ENCODE measurements around the gene LPAR6.

The LPAR6 gene

GRCh38 chr13:48393030-48393697, 19.7 kb downstream of the LPAR6 start:
- Histone ChIP-seq H3K27me3 (ENCODE audit: insufficient read depth, low read length) (no peaks in the 10 kb centered on the region), H3K79me1 (ENCODE audit: low read length) (no peaks in the 10 kb centered on the region), H2AK5ac (ENCODE audit: low read length) (no peak overlapping the region), H2BK12ac (ENCODE audit: low read length) (no peak overlapping the region), H4K91ac (ENCODE audit: low read depth, low read length) (no peak overlapping the region), H3K14ac (ENCODE audit: low read length) (no peak overlapping the region), H4K12ac (ENCODE audit: low read depth, low read length) (no peak overlapping the region), H3K9me3 (ENCODE audit: insufficient read depth, low read depth, low read length) (no peaks in the 10 kb centered on the region), H2AFZ (ENCODE audit: insufficient read depth, low read length, poor library complexity) (no peak overlapping the region), H3K4me3 (ENCODE audit: low read depth, low read length) (no peak overlapping the region), H2BK120ac (ENCODE audit: insufficient read depth, low read length, poor library complexity) (no peak overlapping the region), H3K4me1 (ENCODE audit: control insufficient read depth in 1 of 2, insufficient read depth in 2 of 2, low read length in 2 of 2) (no peaks in the 10 kb centered on the region), H3K18ac (ENCODE audit: low read length) (no peak overlapping the region), H3K9ac (ENCODE audit: low read length) (no peak overlapping the region), H3K4me2 (ENCODE audit: low read length) (no peak overlapping the region), H4K8ac (ENCODE audit: low read depth, low read length) (no peak overlapping the region), H3K27ac (ENCODE audit: low read depth, low read length) (no peak overlapping the region), H2BK5ac (ENCODE audit: low read depth, low read length, poor library complexity) (no peak overlapping the region), H3K23ac (ENCODE audit: low read length) (no peak overlapping the region), H3K36me3 (ENCODE audit: control insufficient read depth in 1 of 2, insufficient read depth in 2 of 2, low read length in 2 of 2) (peaks cover 0 to 5% of the 10 kb centered on the region in 2 experiments), H3K79me2 (ENCODE audit: control insufficient read depth, insufficient read depth, low read length, poor library complexity) (no peaks in the 10 kb centered on the region), H3K4ac (ENCODE audit: low read depth, low read length) (no peak overlapping the region)
- WGBS (ENCODE audit: extremely low coverage, insufficient coverage, insufficient read length) = no CpG with 5 or more reads among the region's 3 CpGs
- no peak for DNase-seq

- Histone ChIP-seq H2AFZ (ENCODE audit: insufficient read depth, low read length, poor library complexity) (no peak overlapping the region), H3K27ac (ENCODE audit: low read depth, low read length) (no peak overlapping the region), H3K27me3 (ENCODE audit: insufficient read depth, low read length) (no peaks in the 10 kb centered on the region), H4K91ac (ENCODE audit: low read depth, low read length) (no peak overlapping the region), H3K4me3 (ENCODE audit: low read depth, low read length) (no peak overlapping the region), H3K4ac (ENCODE audit: low read depth, low read length) (no peak overlapping the region), H2BK12ac (ENCODE audit: low read length) (no peak overlapping the region), H3K36me3 (ENCODE audit: control insufficient read depth in 1 of 2, insufficient read depth in 2 of 2, low read length in 2 of 2) (peaks cover 0 to 5% of the 10 kb centered on the region in 2 experiments), H3K79me1 (ENCODE audit: low read length) (no peaks in the 10 kb centered on the region), H4K8ac (ENCODE audit: low read depth, low read length) (no peak overlapping the region), H3K4me1 (ENCODE audit: control insufficient read depth in 1 of 2, insufficient read depth in 2 of 2, low read length in 2 of 2) (no peaks in the 10 kb centered on the region), H3K18ac (ENCODE audit: low read length) (no peak overlapping the region), H3K79me2 (ENCODE audit: control insufficient read depth, insufficient read depth, low read length, poor library complexity) (no peaks in the 10 kb centered on the region), H3K4me2 (ENCODE audit: low read length) (no peak overlapping the region), H3K9ac (ENCODE audit: low read length) (no peak overlapping the region), H4K12ac (ENCODE audit: low read depth, low read length) (no peak overlapping the region), H2AK5ac (ENCODE audit: low read length) (no peak overlapping the region), H2BK5ac (ENCODE audit: low read depth, low read length, poor library complexity) (no peak overlapping the region), H3K9me3 (ENCODE audit: insufficient read depth, low read depth, low read length) (no peaks in the 10 kb centered on the region), H2BK120ac (ENCODE audit: insufficient read depth, low read length, poor library complexity) (no peak overlapping the region), H3K23ac (ENCODE audit: low read length) (no peak overlapping the region), H3K14ac (ENCODE audit: low read length) (no peak overlapping the region)
- WGBS (ENCODE audit: extremely low coverage, insufficient coverage, insufficient read length) = no CpG with 5 or more reads among the region's 3 CpGs
- DNase-seq = no peak
Observed at GRCh38 chr13:48391257-48391656, 21.7 kb downstream of the LPAR6 start.

DNA sequence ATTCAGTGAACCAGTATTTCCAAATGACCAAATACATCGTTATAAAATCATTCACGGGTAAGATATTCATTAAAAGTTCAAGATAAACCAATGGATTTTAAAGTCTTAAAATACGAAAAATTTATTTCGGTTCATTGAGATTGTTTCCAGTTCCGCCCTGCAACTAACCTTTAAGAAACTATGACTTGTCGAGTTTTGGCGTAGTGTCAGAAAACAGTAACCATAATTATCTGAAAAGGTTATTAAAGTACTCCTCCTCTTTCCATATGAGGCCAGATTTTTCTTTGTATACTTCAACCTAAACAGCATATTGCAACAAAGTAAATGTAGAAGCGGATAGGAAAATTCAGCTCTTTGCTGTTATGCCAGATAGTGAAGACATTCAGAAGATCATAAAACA, 26.1 kb downstream of the LPAR6 start:
- no peak overlapping the region for H3K23ac ChIP-seq (ENCODE audit: low read length)
- DNase-seq = no peak
- H4K12ac ChIP-seq (ENCODE audit: low read depth, low read length) = no peak overlapping the region
- H3K4me1 ChIP-seq (ENCODE audit: control insufficient read depth in 1 of 2, insufficient read depth in 2 of 2, low read length in 2 of 2) = no peaks in the 10 kb centered on the region
- H3K27me3 ChIP-seq (ENCODE audit: insufficient read depth, low read length) = no peaks in the 10 kb centered on the region
- H3K4ac ChIP-seq (ENCODE audit: low read depth, low read length) = no peak overlapping the region
- H3K27ac ChIP-seq (ENCODE audit: low read depth, low read length) = no peak overlapping the region
- H3K36me3 ChIP-seq (ENCODE audit: control insufficient read depth in 1 of 2, insufficient read depth in 2 of 2, low read length in 2 of 2) = peaks cover 0 to 2% of the 10 kb centered on the region in 2 experiments
- H3K79me2 ChIP-seq (ENCODE audit: control insufficient read depth, insufficient read depth, low read length, poor library complexity) = no peaks in the 10 kb centered on the region
- H4K91ac ChIP-seq (ENCODE audit: low read depth, low read length) = no peak overlapping the region
- no CpG with 5 or more reads among the region's 8 CpGs for WGBS (ENCODE audit: extremely low coverage, insufficient coverage, insufficient read length)
- no peak overlapping the region for H3K14ac ChIP-seq (ENCODE audit: low read length)
- H3K79me1 ChIP-seq (ENCODE audit: low read length) = no peaks in the 10 kb centered on the region
- no peak overlapping the region for H2BK12ac ChIP-seq (ENCODE audit: low read length)
- no peak overlapping the region for H4K8ac ChIP-seq (ENCODE audit: low read depth, low read length)
- no peak overlapping the region for H3K18ac ChIP-seq (ENCODE audit: low read length)
- no peak overlapping the region for H2AK5ac ChIP-seq (ENCODE audit: low read length)
- no peak overlapping the region for H2BK5ac ChIP-seq (ENCODE audit: low read depth, low read length, poor library complexity)
- no peak overlapping the region for H2BK120ac ChIP-seq (ENCODE audit: insufficient read depth, low read length, poor library complexity)
- H3K9me3 ChIP-seq (ENCODE audit: insufficient read depth, low read depth, low read length) = no peaks in the 10 kb centered on the region
- no peak overlapping the region for H3K4me2 ChIP-seq (ENCODE audit: low read length)
- no peak overlapping the region for H3K9ac ChIP-seq (ENCODE audit: low read length)
- H3K4me3 ChIP-seq (ENCODE audit: low read depth, low read length) = no peak overlapping the region
- no peak overlapping the region for H2AFZ ChIP-seq (ENCODE audit: insufficient read depth, low read length, poor library complexity)

DNA sequence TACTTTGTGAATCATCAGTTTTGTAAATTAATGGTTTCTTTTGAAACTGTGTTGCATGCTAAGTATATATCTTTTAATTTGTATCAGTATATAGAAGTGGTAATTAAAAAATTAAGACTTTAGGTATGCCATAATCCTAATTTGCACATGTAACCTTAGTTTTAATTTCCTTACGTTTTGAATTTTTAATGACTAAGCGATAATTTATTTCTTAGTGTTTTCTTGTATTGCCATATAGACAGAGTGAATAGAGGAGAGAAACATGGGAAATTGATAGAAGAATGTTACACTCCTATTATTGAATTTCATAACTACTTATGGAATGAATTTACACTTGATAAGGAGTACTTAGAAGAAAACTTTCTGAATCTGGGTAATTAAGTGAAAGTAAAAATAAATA, 29.5 kb downstream of the LPAR6 start:
- Histone ChIP-seq H4K12ac (ENCODE audit: low read depth, low read length) (no peak overlapping the region), H3K36me3 (ENCODE audit: control insufficient read depth in 1 of 2, insufficient read depth in 2 of 2, low read length in 2 of 2) (no peaks in the 10 kb centered on the region), H3K4ac (ENCODE audit: low read depth, low read length) (no peak overlapping the region), H3K4me1 (ENCODE audit: control insufficient read depth in 1 of 2, insufficient read depth in 2 of 2, low read length in 2 of 2) (no peaks in the 10 kb centered on the region), H2BK120ac (ENCODE audit: insufficient read depth, low read length, poor library complexity) (no peak overlapping the region), H3K9ac (ENCODE audit: low read length) (no peak overlapping the region), H4K8ac (ENCODE audit: low read depth, low read length) (no peak overlapping the region), H3K4me3 (ENCODE audit: low read depth, low read length) (no peak overlapping the region), H3K18ac (ENCODE audit: low read length) (no peak overlapping the region), H3K79me1 (ENCODE audit: low read length) (no peaks in the 10 kb centered on the region), H3K9me3 (ENCODE audit: insufficient read depth, low read depth, low read length) (no peaks in the 10 kb centered on the region), H3K4me2 (ENCODE audit: low read length) (no peak overlapping the region), H2AFZ (ENCODE audit: insufficient read depth, low read length, poor library complexity) (no peak overlapping the region), H3K27ac (ENCODE audit: low read depth, low read length) (no peak overlapping the region), H4K91ac (ENCODE audit: low read depth, low read length) (no peak overlapping the region), H3K14ac (ENCODE audit: low read length) (no peak overlapping the region), H2BK12ac (ENCODE audit: low read length) (no peak overlapping the region), H3K79me2 (ENCODE audit: control insufficient read depth, insufficient read depth, low read length, poor library complexity) (no peaks in the 10 kb centered on the region), H3K23ac (ENCODE audit: low read length) (no peak overlapping the region), H3K27me3 (ENCODE audit: insufficient read depth, low read length) (no peaks in the 10 kb centered on the region), H2BK5ac (ENCODE audit: low read depth, low read length, poor library complexity) (no peak overlapping the region), H2AK5ac (ENCODE audit: low read length) (no peak overlapping the region)
- DNase-seq = no peak
- no CpG with 5 or more reads among the region's 2 CpGs for WGBS (ENCODE audit: extremely low coverage, insufficient coverage, insufficient read length)
